Neuron (in vitro differentiated cells): Measurements from ENCODE around the gene TIA1.
A peak's percentile ranks its signal among the peaks of the same experiment; 100 is the strongest.
"Not testable (repeated sequence)": the region's sequence is repeated elsewhere in the genome, so short reads cannot be mapped to it uniquely, and the experiment has no call there.

Experiments used
- H2AFZ ChIP-seq: one replicate; pipeline ENCODE4 v1.6.1; 2013; ENCODE audit warnings: low read depth, mild to moderate bottlenecking, inconsistent platforms, low read length, moderate library complexity
- H3K27me3 ChIP-seq: one replicate; pipeline ENCODE4 v1.6.1; 2013; ENCODE audit warnings: low read length; ENCODE audit not compliant: insufficient read depth
- H3K36me3 ChIP-seq: one replicate; pipeline ENCODE4 v1.6.1; 2013; ENCODE audit warnings: low read length; ENCODE audit not compliant: insufficient read depth
- H3K4me1 ChIP-seq: one replicate; pipeline ENCODE4 v1.6.1; 2013; ENCODE audit warnings: low read length; ENCODE audit not compliant: insufficient read depth
- H3K4me3 ChIP-seq: 2 replicates; pipeline ENCODE4 v1.5.1; 2013; ENCODE audit warnings: mild to moderate bottlenecking, low read length, moderate library complexity
- H3K9me3 ChIP-seq: one replicate; pipeline ENCODE4 v1.6.1; 2013; ENCODE audit warnings: low read length

Gene TIA1

GRCh38 chr2:70248181-70248847 lies at the start of gene TIA1:
Gene TIA1 (minus strand): TSS chr2:70248628. CDS start chr2:70248430, 198 bp downstream.
- H2AFZ ChIP-seq = peak within 1 kb of the TSS; percentile 29
- peak within 1 kb of the TSS; percentile 67 for H3K4me3 ChIP-seq
- peaks cover 6% of the 10 kb centered on the region for H3K36me3 ChIP-seq
- H3K27me3 ChIP-seq = no peaks in the 10 kb centered on the region
- H3K9me3 ChIP-seq = no peaks in the 10 kb centered on the region
- H3K4me1 ChIP-seq = peaks cover 18% of the 10 kb centered on the region

- H2AFZ ChIP-seq, H3K4me1 ChIP-seq, H3K9me3 ChIP-seq, H3K27me3 ChIP-seq, H3K4me3 ChIP-seq: not testable (repeated sequence)
- peaks cover 26% of the 10 kb centered on the region for H3K36me3 ChIP-seq
Observed at GRCh38 chr2:70297828-70298227, 49.4 kb upstream of the TIA1 start.

- Histone ChIP-seq H3K27me3 (no peaks in the 10 kb centered on the region), H2AFZ (no peak overlapping the region), H3K4me1 (no peaks in the 10 kb centered on the region), H3K4me3 (no peak overlapping the region), H3K36me3 (peaks cover 82% of the 10 kb centered on the region), H3K9me3 (no peaks in the 10 kb centered on the region)
Observed at GRCh38 chr2:70283500-70284191, 35.2 kb upstream of the TIA1 start.

- Histone ChIP-seq H3K4me1 (no peaks in the 10 kb centered on the region), H3K4me3 (no peak overlapping the region), H3K9me3 (no peaks in the 10 kb centered on the region), H3K27me3 (no peaks in the 10 kb centered on the region), H3K36me3 (peaks cover 80% of the 10 kb centered on the region), H2AFZ (no peak overlapping the region)
Observed at GRCh38 chr2:70282439-70282838, 34.0 kb upstream of the TIA1 start.

- no peaks in the 10 kb centered on the region for H3K9me3 ChIP-seq
- H2AFZ ChIP-seq = no peak overlapping the region
- H3K4me1 ChIP-seq = no peaks in the 10 kb centered on the region
- H3K4me3 ChIP-seq = no peak overlapping the region
- no peaks in the 10 kb centered on the region for H3K27me3 ChIP-seq
- peaks cover 73% of the 10 kb centered on the region for H3K36me3 ChIP-seq
Observed at GRCh38 chr2:70280242-70280798, 31.9 kb upstream of the TIA1 start.

GRCh38 chr2:70270323-70270722 lies 21.9 kb upstream of the TIA1 start:
- Histone ChIP-seq H3K27me3 (no peaks in the 10 kb centered on the region), H2AFZ (no peak overlapping the region), H3K4me3 (no peak overlapping the region), H3K4me1 (no peaks in the 10 kb centered on the region), H3K9me3 (peaks cover 4% of the 10 kb centered on the region), H3K36me3 (peaks cover 20% of the 10 kb centered on the region)

GRCh38 chr2:70269422-70270302 lies 21.2 kb upstream of the TIA1 start:
- H2AFZ ChIP-seq, H3K27me3 ChIP-seq, H3K4me3 ChIP-seq, H3K9me3 ChIP-seq, H3K4me1 ChIP-seq: not testable (repeated sequence)
- H3K36me3 ChIP-seq = peaks cover 20% of the 10 kb centered on the region

GRCh38 chr2:70266925-70267324 lies 18.5 kb upstream of the TIA1 start:
- H3K27me3 ChIP-seq, H3K4me3 ChIP-seq, H3K9me3 ChIP-seq, H3K4me1 ChIP-seq, H2AFZ ChIP-seq: not testable (repeated sequence)
- H3K36me3 ChIP-seq = peaks cover 32% of the 10 kb centered on the region

GRCh38 chr2:70261501-70261900 lies 13.1 kb upstream of the TIA1 start:
- Histone ChIP-seq H3K36me3 (peaks cover 54% of the 10 kb centered on the region), H3K27me3 (no peaks in the 10 kb centered on the region), H3K9me3 (peaks cover 4% of the 10 kb centered on the region), H3K4me3 (no peak overlapping the region), H2AFZ (no peak overlapping the region), H3K4me1 (peaks cover 12% of the 10 kb centered on the region)

GRCh38 chr2:70258532-70258875 lies 10.1 kb upstream of the TIA1 start:
- peak overlapping the region; percentile 77 for H3K4me3 ChIP-seq
- H3K36me3 ChIP-seq = peaks cover 34% of the 10 kb centered on the region
- peak overlapping the region; percentile 38 for H2AFZ ChIP-seq

GRCh38 chr2:70255637-70256314 lies 7.3 kb upstream of the TIA1 start:
- H3K27me3 ChIP-seq = no peaks in the 10 kb centered on the region
- H3K9me3 ChIP-seq = no peaks in the 10 kb centered on the region
- no peak overlapping the region for H2AFZ ChIP-seq
- H3K36me3 ChIP-seq = peaks cover 13% of the 10 kb centered on the region
- H3K4me3 ChIP-seq = no peak overlapping the region
- H3K4me1 ChIP-seq = peaks cover 12% of the 10 kb centered on the region

More at GRCh38 chr2:70258532-70258875, 10.1 kb upstream of the TIA1 start:
- Histone ChIP-seq H3K4me1 (peaks cover 12% of the 10 kb centered on the region), H3K27me3 (no peaks in the 10 kb centered on the region), H3K9me3 (no peaks in the 10 kb centered on the region)

- no peaks in the 10 kb centered on the region for H3K27me3 ChIP-seq
- H3K4me1 ChIP-seq = peaks cover 12% of the 10 kb centered on the region
- no peak overlapping the region for H3K4me3 ChIP-seq
- H3K36me3 ChIP-seq = no peaks in the 10 kb centered on the region
- H2AFZ ChIP-seq = no peak overlapping the region
- no peaks in the 10 kb centered on the region for H3K9me3 ChIP-seq
Observed at GRCh38 chr2:70250434-70250833, 2.0 kb upstream of the TIA1 start.
